Measurements from ENCODE around the gene MORC3. TPM values are rescaled to one million over a fixed set of nuclear protein-coding genes. Genes with fewer than 3 reads are reported as not detected.

MORC3 gene
- total and polyA plus RNA-seq, 12 donors: 5.5 to 21.2 (median 16.0) TPM

- no peak overlapping the region for H3K4me3 ChIP-seq
- no peak overlapping the region for H3K27ac ChIP-seq
- peak; percentile 68 to 88 (median 80) for TF ChIP-seq CTCF (IDR thresholded peaks at IDR 0.05)
- peaks cover 0 to 13% (median 0%) of the 10 kb centered on the region in 9 donors for H3K36me3 ChIP-seq
- ATAC-seq (peak; percentile 86 to 96 (median 92)), DNase-seq (peak; percentile 74 to 85)
- H3K9me3 ChIP-seq: no peaks in the 10 kb centered on the region
- intact Hi-C loops (cut with DNase I): loop anchor here in 8 of 10 donors (5.0 to 10.0 kb wide), 7 partner anchors 172 to 1247 kb away; no protein-coding TSS in a partner anchor
- peaks cover 0 to 17% (median 13%) of the 10 kb centered on the region in 9 donors for H3K4me1 ChIP-seq
- H3K27me3 ChIP-seq: no peaks in the 10 kb centered on the region
- 2 to 6% methylated on average over 8 of the region's 8 CpGs for WGBS, 2 donors
Measured at GRCh38 chr21:36419996-36420395, 100.0 kb downstream of the MORC3 start.

- no peak for DNase-seq
- no peak overlapping the region for H3K27ac ChIP-seq
- no peaks in the 10 kb centered on the region for H3K27me3 ChIP-seq
- H3K4me3 ChIP-seq: no peak overlapping the region
- ATAC-seq: no peak
- peaks cover 0 to 10% (median 0%) of the 10 kb centered on the region in 9 donors for H3K36me3 ChIP-seq
- intact Hi-C loops (cut with DNase I): loop anchor here in 8 of 10 donors (5.0 to 10.0 kb wide), 6 partner anchors 172 to 517 kb away; no protein-coding TSS in a partner anchor
- 94% methylated on average over 18 of the region's 18 CpGs for WGBS, 2 donors
- TF ChIP-seq CTCF (IDR thresholded peaks at IDR 0.05): no peak
- peaks cover 0 to 17% (median 13%) of the 10 kb centered on the region in 9 donors for H3K4me1 ChIP-seq
- H3K9me3 ChIP-seq: no peaks in the 10 kb centered on the region
Measured at GRCh38 chr21:36420571-36421339, 100.8 kb downstream of the MORC3 start.

DNA sequence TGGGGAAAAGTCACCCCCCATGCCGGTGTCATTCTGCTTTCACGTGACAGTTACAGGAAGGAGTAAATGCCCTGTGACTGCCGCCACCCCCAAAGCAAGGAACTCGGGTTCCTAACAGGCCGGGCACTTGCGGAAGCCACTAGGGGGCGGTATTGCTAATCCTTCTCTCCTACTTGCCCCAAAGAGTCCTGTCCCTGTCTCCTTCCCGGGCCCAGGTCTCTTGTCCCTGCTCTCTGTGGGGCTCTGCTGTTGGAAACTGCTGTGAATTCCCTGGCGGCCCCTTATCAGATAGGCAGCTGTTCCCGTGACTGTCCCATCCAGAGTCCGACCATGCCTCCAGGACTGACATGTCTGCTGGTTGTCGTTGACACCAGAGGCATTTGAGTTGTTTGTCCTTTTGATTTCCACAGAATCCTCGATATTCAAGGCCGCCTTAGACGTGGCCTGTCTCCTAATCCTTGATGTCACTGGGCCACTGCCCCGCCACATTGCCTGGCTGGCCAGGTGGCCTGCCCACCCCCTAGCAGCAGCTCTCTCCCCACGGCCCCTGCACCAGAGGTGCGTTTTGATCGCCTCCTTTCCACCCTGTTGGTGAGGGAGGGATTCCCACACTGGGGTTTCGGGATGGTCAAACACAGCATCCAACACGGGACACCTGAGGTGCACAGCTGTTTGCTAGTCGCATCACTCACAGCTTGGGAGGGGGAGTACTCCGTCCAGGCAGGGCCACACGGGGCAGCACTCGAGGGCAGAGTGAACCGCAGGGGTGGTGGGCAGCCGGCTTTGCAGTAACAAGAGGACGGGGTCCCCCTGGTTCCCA lies 102.5 kb downstream of the MORC3 start:
- no peaks in the 10 kb centered on the region for H3K9me3 ChIP-seq
- intact Hi-C loops (cut with DNase I): loop anchor here in 8 of 10 donors (5.0 to 10.0 kb wide), 6 partner anchors 170 to 515 kb away; no protein-coding TSS in a partner anchor

More for the DNA sequence above, 102.5 kb downstream of the MORC3 start:
- Histone ChIP-seq H3K36me3 (no peaks in the 10 kb centered on the region), H3K4me3 (no peak overlapping the region), H3K27ac (no peak overlapping the region), H3K27me3 (no peaks in the 10 kb centered on the region), H3K4me1 (peaks cover 0 to 17% (median 13%) of the 10 kb centered on the region in 9 donors)
- peak; percentile 24 to 74 (median 58) for TF ChIP-seq CTCF (IDR thresholded peaks at IDR 0.05)
- DNase-seq (peak; percentile 34 to 54), ATAC-seq (peak in 6 of 8 donors; percentile 26 to 45 (median 37))
- 43 to 45% methylated on average over 28 of the region's 28 CpGs for WGBS, 2 donors
